Measurements from ENCODE around the gene FCRL2. TPM values are rescaled to one million over a fixed set of nuclear protein-coding genes. Genes with fewer than 3 reads are reported as not detected.

Gene FCRL2
- total RNA-seq, 1 donor from 2014 or later = not detected

- no peaks in the 10 kb centered on the region for H3K9me3 Mint-ChIP-seq (ENCODE audit: unreplicated experiment)
- H3K4me3 Mint-ChIP-seq (ENCODE audit: unreplicated experiment) = no peak overlapping the region
- DNase-seq (ENCODE audit: extremely low spot score, unreplicated experiment) = no peak
- no peak overlapping the region for H3K27ac Mint-ChIP-seq (ENCODE audit: unreplicated experiment)
- H3K36me3 Mint-ChIP-seq (ENCODE audit: unreplicated experiment) = no peaks in the 10 kb centered on the region
- TF ChIP-seq CTCF (IDR thresholded peaks at IDR 0.05) = no peak
- H3K27me3 Mint-ChIP-seq (ENCODE audit: unreplicated experiment) = no peaks in the 10 kb centered on the region
- no peaks in the 10 kb centered on the region for H3K4me1 Mint-ChIP-seq (ENCODE audit: unreplicated experiment)
Observed at GRCh38 chr1:157734321-157734720, 42.6 kb downstream of the FCRL2 start.

- Mint-ChIP-seq H3K27me3 (ENCODE audit: unreplicated experiment) (no peaks in the 10 kb centered on the region), H3K4me1 (ENCODE audit: unreplicated experiment) (no peaks in the 10 kb centered on the region), H3K9me3 (ENCODE audit: unreplicated experiment) (no peaks in the 10 kb centered on the region), H3K36me3 (ENCODE audit: unreplicated experiment) (no peaks in the 10 kb centered on the region), H3K27ac (ENCODE audit: unreplicated experiment) (no peak overlapping the region), H3K4me3 (ENCODE audit: unreplicated experiment) (no peak overlapping the region)
- DNase-seq (ENCODE audit: extremely low spot score, unreplicated experiment) = no peak
- no peak for TF ChIP-seq CTCF (IDR thresholded peaks at IDR 0.05)
Observed at GRCh38 chr1:157732755-157733154, 44.2 kb downstream of the FCRL2 start.

- DNase-seq (ENCODE audit: extremely low spot score, unreplicated experiment) = no peak
- TF ChIP-seq CTCF (IDR thresholded peaks at IDR 0.05) = no peak
- no peak overlapping the region for H3K27ac Mint-ChIP-seq (ENCODE audit: unreplicated experiment)
- H3K9me3 Mint-ChIP-seq (ENCODE audit: unreplicated experiment) = peaks cover 6% of the 10 kb centered on the region
- H3K4me3 Mint-ChIP-seq (ENCODE audit: unreplicated experiment) = no peak overlapping the region
- H3K27me3 Mint-ChIP-seq (ENCODE audit: unreplicated experiment) = no peaks in the 10 kb centered on the region
- H3K4me1 Mint-ChIP-seq (ENCODE audit: unreplicated experiment) = no peaks in the 10 kb centered on the region
- no peaks in the 10 kb centered on the region for H3K36me3 Mint-ChIP-seq (ENCODE audit: unreplicated experiment)
Observed at GRCh38 chr1:157725221-157725577, 51.7 kb downstream of the FCRL2 start.

- Mint-ChIP-seq H3K4me1 (ENCODE audit: unreplicated experiment) (no peaks in the 10 kb centered on the region), H3K27ac (ENCODE audit: unreplicated experiment) (no peak overlapping the region), H3K36me3 (ENCODE audit: unreplicated experiment) (no peaks in the 10 kb centered on the region), H3K9me3 (ENCODE audit: unreplicated experiment) (peaks cover 6% of the 10 kb centered on the region), H3K27me3 (ENCODE audit: unreplicated experiment) (no peaks in the 10 kb centered on the region), H3K4me3 (ENCODE audit: unreplicated experiment) (no peak overlapping the region)
- TF ChIP-seq CTCF (IDR thresholded peaks at IDR 0.05) = no peak
- DNase-seq (ENCODE audit: extremely low spot score, unreplicated experiment) = no peak
Observed at GRCh38 chr1:157724537-157725220, 52.3 kb downstream of the FCRL2 start.

- no peak for TF ChIP-seq CTCF (IDR thresholded peaks at IDR 0.05)
- Mint-ChIP-seq H3K9me3 (ENCODE audit: unreplicated experiment) (peaks cover 6% of the 10 kb centered on the region), H3K4me3 (ENCODE audit: unreplicated experiment) (no peak overlapping the region), H3K36me3 (ENCODE audit: unreplicated experiment) (no peaks in the 10 kb centered on the region), H3K4me1 (ENCODE audit: unreplicated experiment) (no peaks in the 10 kb centered on the region), H3K27ac (ENCODE audit: unreplicated experiment) (no peak overlapping the region), H3K27me3 (ENCODE audit: unreplicated experiment) (no peaks in the 10 kb centered on the region)
- no peak for DNase-seq (ENCODE audit: extremely low spot score, unreplicated experiment)
Observed at GRCh38 chr1:157723157-157723556, 53.8 kb downstream of the FCRL2 start.
